ENCODE results near the gene CUX1. TPM values are rescaled to one million over a fixed set of nuclear protein-coding genes. Genes with fewer than 3 reads are reported as not detected.
"Not testable (repeated sequence)": the region's sequence is repeated elsewhere in the genome, so short reads cannot be mapped to it uniquely, and the experiment has no call there.

CUX1 gene
- total RNA-seq, 1 experiment from 2014 or later = 47.6 TPM

- ChIA-PET CTCF (interaction anchor here (0.6 to 1.0 kb wide), 4 partner anchors 16 to 1505 kb away, joined by 3 to 6 read pairs (median 3); no protein-coding TSS in a partner anchor), POLR2A (interaction anchor here (0.6 kb wide), 1 partner anchor 11 kb away, joined by 3 read pairs; no protein-coding TSS in a partner anchor)
- no peaks in the 10 kb centered on the region for H3K4me1 Mint-ChIP-seq (ENCODE audit: insufficient read depth, unreplicated experiment)
- peak overlapping the region; percentile 97 for H3K27ac Mint-ChIP-seq (ENCODE audit: low read depth, unreplicated experiment)
- TF ChIP-seq CTCF (IDR thresholded peaks at IDR 0.05; ENCODE audit: unreplicated experiment) = no peak
- intact Hi-C loops (cut with micrococcal nuclease) = no loop called here
- peaks cover under 1% of the 10 kb centered on the region for H3K27me3 Mint-ChIP-seq (ENCODE audit: insufficient read depth, unreplicated experiment)
- H3K36me3 Mint-ChIP-seq (ENCODE audit: insufficient read depth, unreplicated experiment) = no peaks in the 10 kb centered on the region
- DNase-seq (ENCODE audit: unreplicated experiment) = no peak
- no TSS peak for BruUV-seq (replicated peaks)
- H3K9me3 Mint-ChIP-seq (ENCODE audit: unreplicated experiment) = no peaks in the 10 kb centered on the region
- H3K4me3 Mint-ChIP-seq (ENCODE audit: unreplicated experiment) = no peak overlapping the region
These were observed 26.7 kb upstream of the CUX1 start for GRCh38 chr7:101790566-101791293.

- peak overlapping the region; percentile 97 for H3K27ac Mint-ChIP-seq (ENCODE audit: low read depth, unreplicated experiment)
- H3K27me3 Mint-ChIP-seq (ENCODE audit: insufficient read depth, unreplicated experiment) = no peaks in the 10 kb centered on the region
- no TSS peak for BruUV-seq (replicated peaks)
- no peaks in the 10 kb centered on the region for H3K4me1 Mint-ChIP-seq (ENCODE audit: insufficient read depth, unreplicated experiment)
- H3K4me3 Mint-ChIP-seq (ENCODE audit: unreplicated experiment) = peak overlapping the region; percentile 33
- ChIA-PET POLR2A (interaction anchor here (0.8 to 1.6 kb wide), 9 partner anchors 15 to 100 kb away, joined by 3 to 7 read pairs (median 5); no protein-coding TSS in a partner anchor), CTCF (interaction anchor here (0.6 to 1.1 kb wide), 3 partner anchors 48 to 481 kb away, joined by 3 to 7 read pairs (median 3); partner anchors contain the start of gene IFT22)
- peak; percentile 92 for DNase-seq (ENCODE audit: unreplicated experiment)
- TF ChIP-seq CTCF (IDR thresholded peaks at IDR 0.05; ENCODE audit: unreplicated experiment) = no peak
- intact Hi-C loops (cut with micrococcal nuclease) = loop anchor here (1.0 to 2.0 kb wide), 2 partner anchors 37 to 75 kb away; no protein-coding TSS in a partner anchor
- H3K36me3 Mint-ChIP-seq (ENCODE audit: insufficient read depth, unreplicated experiment) = no peaks in the 10 kb centered on the region
- no peaks in the 10 kb centered on the region for H3K9me3 Mint-ChIP-seq (ENCODE audit: unreplicated experiment)
These were observed 25.3 kb upstream of the CUX1 start for GRCh38 chr7:101792051-101792681.

GRCh38 chr7:101792682-101793071 lies 24.7 kb upstream of the CUX1 start:
- not testable (repeated sequence) for DNase-seq (ENCODE audit: unreplicated experiment); H3K27me3 Mint-ChIP-seq (ENCODE audit: insufficient read depth, unreplicated experiment); H3K4me3 Mint-ChIP-seq (ENCODE audit: unreplicated experiment); H3K4me1 Mint-ChIP-seq (ENCODE audit: insufficient read depth, unreplicated experiment); H3K36me3 Mint-ChIP-seq (ENCODE audit: insufficient read depth, unreplicated experiment); BruUV-seq (replicated peaks); H3K9me3 Mint-ChIP-seq (ENCODE audit: unreplicated experiment)
- CTCF ChIA-PET = interaction anchor here (0.9 to 1.1 kb wide), 3 partner anchors 49 to 104 kb away, joined by 3 to 7 read pairs (median 4); no protein-coding TSS in a partner anchor
- POLR2A ChIA-PET = interaction anchor here (0.8 to 1.6 kb wide), 9 partner anchors 14 to 100 kb away, joined by 3 to 7 read pairs (median 5); no protein-coding TSS in a partner anchor
- peak overlapping the region; percentile 97 for H3K27ac Mint-ChIP-seq (ENCODE audit: low read depth, unreplicated experiment)
- intact Hi-C loops (cut with micrococcal nuclease) = loop anchor here (1.0 to 2.0 kb wide), 2 partner anchors 38 to 75 kb away; no protein-coding TSS in a partner anchor

- Mint-ChIP-seq H3K27ac (ENCODE audit: low read depth, unreplicated experiment) (no peak overlapping the region), H3K4me3 (ENCODE audit: unreplicated experiment) (no peak overlapping the region), H3K27me3 (ENCODE audit: insufficient read depth, unreplicated experiment) (no peaks in the 10 kb centered on the region), H3K36me3 (ENCODE audit: insufficient read depth, unreplicated experiment) (no peaks in the 10 kb centered on the region), H3K4me1 (ENCODE audit: insufficient read depth, unreplicated experiment) (no peaks in the 10 kb centered on the region), H3K9me3 (ENCODE audit: unreplicated experiment) (no peaks in the 10 kb centered on the region)
- TF ChIP-seq CTCF (IDR thresholded peaks at IDR 0.05; ENCODE audit: unreplicated experiment) = no peak
- CTCF ChIA-PET = interaction anchor here (0.6 to 1.4 kb wide), 3 partner anchors 52 to 440 kb away, joined by 3 to 5 read pairs (median 5); no protein-coding TSS in a partner anchor
- no peak for DNase-seq (ENCODE audit: unreplicated experiment)
- no TSS peak for BruUV-seq (replicated peaks)
- POLR2A ChIA-PET = no interaction called here
- intact Hi-C loops (cut with micrococcal nuclease) = no loop called here
These were observed 22.0 kb upstream of the CUX1 start for GRCh38 chr7:101795461-101795860.

GRCh38 chr7:101798173-101798572 lies 19.3 kb upstream of the CUX1 start:
- intact Hi-C loops (cut with micrococcal nuclease); H3K27ac Mint-ChIP-seq (ENCODE audit: low read depth, unreplicated experiment); H3K4me3 Mint-ChIP-seq (ENCODE audit: unreplicated experiment); H3K9me3 Mint-ChIP-seq (ENCODE audit: unreplicated experiment); POLR2A ChIA-PET; BruUV-seq (replicated peaks); H3K27me3 Mint-ChIP-seq (ENCODE audit: insufficient read depth, unreplicated experiment); H3K36me3 Mint-ChIP-seq (ENCODE audit: insufficient read depth, unreplicated experiment); H3K4me1 Mint-ChIP-seq (ENCODE audit: insufficient read depth, unreplicated experiment); DNase-seq (ENCODE audit: unreplicated experiment): not testable (repeated sequence)
- CTCF ChIA-PET = interaction anchor here (0.7 kb wide), 1 partner anchor 51 kb away, joined by 3 read pairs; no protein-coding TSS in a partner anchor
